ENCODE data around the gene KIF13A.

DNA sequence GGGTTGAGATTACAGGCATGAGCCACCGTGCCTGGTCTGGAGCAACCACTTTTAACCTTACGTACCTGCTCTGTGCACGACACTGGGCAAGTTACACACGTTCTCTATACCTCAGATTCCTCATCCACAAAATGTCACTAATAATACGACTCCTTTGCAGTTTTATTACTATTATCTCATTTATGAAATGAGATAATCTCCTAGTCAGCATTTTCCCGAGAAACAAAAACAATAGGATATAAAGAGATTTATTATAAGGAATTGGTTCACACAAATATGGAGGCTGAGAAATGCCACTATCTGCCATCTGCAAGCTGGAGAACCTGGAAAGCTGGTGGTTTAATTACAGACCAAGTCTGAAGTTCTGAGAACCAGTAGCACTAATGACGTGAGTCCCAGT is 12.0 kb upstream of the KIF13A start:
- TF ChIP-seq MED1 (CRISPR knock-in tag; IDR thresholded peaks at IDR 0.05; ENCODE audit: borderline replicate concordance) = no peak
- no peak for TF ChIP-seq ZNF140 (CRISPR knock-in tag; IDR thresholded peaks at IDR 0.05)
- TF ChIP-seq CC2D1A (IDR thresholded peaks at IDR 0.05) = no peak
- TF ChIP-seq, protein P1, sequence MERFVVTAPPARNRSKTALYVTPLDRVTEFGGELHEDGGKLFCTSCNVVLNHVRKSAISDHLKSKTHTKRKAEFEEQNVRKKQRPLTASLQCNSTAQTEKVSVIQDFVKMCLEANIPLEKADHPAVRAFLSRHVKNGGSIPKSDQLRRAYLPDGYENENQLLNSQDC (CRISPR knock-in tag; IDR thresholded peaks at IDR 0.05) = no peak
- no peak for TF ChIP-seq ELF1 (tag; IDR thresholded peaks at IDR 0.05)
- TF ChIP-seq, protein P2, sequence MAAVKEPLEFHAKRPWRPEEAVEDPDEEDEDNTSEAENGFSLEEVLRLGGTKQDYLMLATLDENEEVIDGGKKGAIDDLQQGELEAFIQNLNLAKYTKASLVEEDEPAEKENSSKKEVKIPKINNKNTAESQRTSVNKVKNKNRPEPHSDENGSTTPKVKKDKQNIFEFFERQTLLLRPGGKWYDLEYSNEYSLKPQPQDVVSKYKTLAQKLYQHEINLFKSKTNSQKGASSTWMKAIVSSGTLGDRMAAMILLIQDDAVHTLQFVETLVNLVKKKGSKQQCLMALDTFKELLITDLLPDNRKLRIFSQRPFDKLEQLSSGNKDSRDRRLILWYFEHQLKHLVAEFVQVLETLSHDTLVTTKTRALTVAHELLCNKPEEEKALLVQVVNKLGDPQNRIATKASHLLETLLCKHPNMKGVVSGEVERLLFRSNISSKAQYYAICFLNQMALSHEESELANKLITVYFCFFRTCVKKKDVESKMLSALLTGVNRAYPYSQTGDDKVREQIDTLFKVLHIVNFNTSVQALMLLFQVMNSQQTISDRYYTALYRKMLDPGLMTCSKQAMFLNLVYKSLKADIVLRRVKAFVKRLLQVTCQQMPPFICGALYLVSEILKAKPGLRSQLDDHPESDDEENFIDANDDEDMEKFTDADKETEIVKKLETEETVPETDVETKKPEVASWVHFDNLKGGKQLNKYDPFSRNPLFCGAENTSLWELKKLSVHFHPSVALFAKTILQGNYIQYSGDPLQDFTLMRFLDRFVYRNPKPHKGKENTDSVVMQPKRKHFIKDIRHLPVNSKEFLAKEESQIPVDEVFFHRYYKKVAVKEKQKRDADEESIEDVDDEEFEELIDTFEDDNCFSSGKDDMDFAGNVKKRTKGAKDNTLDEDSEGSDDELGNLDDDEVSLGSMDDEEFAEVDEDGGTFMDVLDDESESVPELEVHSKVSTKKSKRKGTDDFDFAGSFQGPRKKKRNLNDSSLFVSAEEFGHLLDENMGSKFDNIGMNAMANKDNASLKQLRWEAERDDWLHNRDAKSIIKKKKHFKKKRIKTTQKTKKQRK (IDR thresholded peaks at IDR 0.05; ENCODE audit: borderline replicate concordance, low read depth, low read length) = no peak
- TF ChIP-seq ZNF274 (IDR thresholded peaks at IDR 0.05; ENCODE audit: borderline replicate concordance, low read depth, low read length) = no peak
- TF ChIP-seq RNF2 (IDR thresholded peaks at IDR 0.05) = no peak
- TF ChIP-seq TRIM24 (IDR thresholded peaks at IDR 0.05) = no peak
- no peak for TF ChIP-seq EZH2 (IDR thresholded peaks at IDR 0.05; ENCODE audit: borderline replicate concordance, low read depth, low read length)
- TF ChIP-seq ZFPM2 (CRISPR knock-in tag; IDR thresholded peaks at IDR 0.05) = no peak
